ENCODE measurements around the gene GALNT18.
A peak's percentile ranks its signal among the peaks of the same experiment; 100 is the strongest.

GALNT18 gene

GRCh38 chr11:11588243-11588642 lies 33.6 kb downstream of the GALNT18 start:
- DNase-seq, result no peak

GRCh38 chr11:11587122-11587521 lies 34.7 kb downstream of the GALNT18 start:
- DNase-seq, result no peak

- DNase-seq, result no peak
Measured at GRCh38 chr11:11586465-11586864, 35.3 kb downstream of the GALNT18 start.

GRCh38 chr11:11584937-11585336 lies 36.9 kb downstream of the GALNT18 start:
- DNase-seq, result no peak

- DNase-seq, result no peak
Measured at GRCh38 chr11:11584530-11584810, 37.3 kb downstream of the GALNT18 start.

- no peak for DNase-seq
Measured at GRCh38 chr11:11583801-11584529, 37.8 kb downstream of the GALNT18 start.

- DNase-seq, result peak in 37 of 51 donors; percentile 14 to 90 (median 56)
Measured at GRCh38 chr11:11582011-11582701, 39.6 kb downstream of the GALNT18 start.

GRCh38 chr11:11581481-11581880 lies 40.3 kb downstream of the GALNT18 start:
- DNase-seq, result no peak

- peak in 4 of 51 donors; percentile 12 to 25 (median 14) for DNase-seq
Measured at GRCh38 chr11:11580841-11581411, 40.9 kb downstream of the GALNT18 start.

- DNase-seq, result no peak
Measured at GRCh38 chr11:11580012-11580411, 41.8 kb downstream of the GALNT18 start.

- DNase-seq, result peak in 1 of 51 donors; percentile 6
Measured at GRCh38 chr11:11579012-11579988, 42.5 kb downstream of the GALNT18 start.

GRCh38 chr11:11577932-11578911 lies 43.6 kb downstream of the GALNT18 start:
- no peak for DNase-seq

- DNase-seq, result no peak
Measured at GRCh38 chr11:11577251-11577855, 44.5 kb downstream of the GALNT18 start.

- peak in 1 of 51 donors; percentile 10 for DNase-seq
Measured at GRCh38 chr11:11574373-11575287, 47.2 kb downstream of the GALNT18 start.

- DNase-seq, result no peak
Measured at GRCh38 chr11:11572386-11572785, 49.4 kb downstream of the GALNT18 start.

- DNase-seq, result no peak
Measured at GRCh38 chr11:11571893-11572292, 49.9 kb downstream of the GALNT18 start.

- DNase-seq, result no peak
Measured at GRCh38 chr11:11570823-11571222, 51.0 kb downstream of the GALNT18 start.

GRCh38 chr11:11569936-11570491 lies 51.8 kb downstream of the GALNT18 start:
- peak in 9 of 51 donors; percentile 10 to 35 (median 15) for DNase-seq
